ENCODE data around the gene COL18A1.

DNA sequence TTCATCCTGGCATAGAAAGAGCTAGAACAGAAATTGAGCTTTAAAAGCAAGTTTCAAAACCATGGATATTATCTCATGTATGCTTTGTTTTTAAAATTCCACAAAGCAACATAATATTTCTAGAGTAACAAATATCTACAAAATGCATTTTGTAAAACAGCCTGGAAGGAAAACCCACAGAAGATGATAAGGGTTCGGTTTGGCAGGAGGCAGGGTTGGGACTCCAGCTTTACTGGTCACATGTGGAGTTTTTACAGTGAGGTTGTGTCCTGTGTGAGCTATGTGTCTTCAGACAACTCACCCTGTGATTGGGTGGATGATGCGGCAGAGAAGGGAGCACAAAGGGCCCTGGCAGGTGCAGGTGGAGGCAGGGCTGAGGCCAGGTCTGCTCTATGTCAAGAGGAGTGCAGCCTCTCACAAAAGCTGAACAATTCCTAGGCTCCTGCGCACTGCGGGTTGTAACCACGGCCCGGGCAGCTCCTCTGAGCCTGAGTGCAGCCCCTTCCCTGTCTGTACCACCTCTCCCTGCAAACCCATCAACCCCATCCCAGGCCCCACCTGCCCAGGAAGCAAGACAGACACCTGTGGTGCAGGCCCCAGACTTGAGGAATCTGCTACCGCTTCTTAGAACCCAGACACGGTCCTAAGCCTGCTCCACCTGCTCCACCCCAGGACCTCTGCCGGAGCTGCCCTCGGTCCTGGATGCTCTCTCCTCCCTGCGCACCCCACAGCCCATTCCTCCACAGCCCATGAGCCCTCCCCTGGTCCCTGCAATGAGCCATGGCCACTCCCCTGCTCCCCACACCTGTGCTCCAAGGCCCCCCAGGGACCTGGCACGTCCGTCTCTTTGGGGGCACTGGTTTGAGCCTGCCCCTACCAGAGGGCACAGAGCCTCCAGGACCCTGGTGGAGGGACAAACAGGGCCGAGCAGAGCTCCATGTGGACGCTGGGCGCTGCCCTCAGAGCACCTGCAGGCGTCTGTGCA, 2.8 kb upstream of the COL18A1 start:
- no peak for TF ChIP-seq KLF10 (CRISPR knock-in tag; IDR thresholded peaks at IDR 0.05)
- no peak for TF ChIP-seq ZFP36 (IDR thresholded peaks at IDR 0.05; ENCODE audit: low read depth, low read length, partially characterized antibody)
- no peak for TF ChIP-seq ZBTB8A (IDR thresholded peaks at IDR 0.05; ENCODE audit: partially characterized antibody)
- TF ChIP-seq RAD21 (CRISPR knock-in tag; conservative IDR thresholded peaks at IDR 0.05 in 1 of 2, IDR thresholded peaks at IDR 0.05 in 1 of 2): no peak
- TF ChIP-seq GATA2 (CRISPR knock-in tag; IDR thresholded peaks at IDR 0.05): no peak
- TF ChIP-seq CTCF (IDR thresholded peaks at IDR 0.05 in 2 of 3, conservative IDR thresholded peaks at IDR 0.05 in 1 of 3; ENCODE audit: insufficient read depth in 2 of 3, low read depth in 1 of 3, low read length in 3 of 3): no peak
- TF ChIP-seq MAFK (IDR thresholded peaks at IDR 0.05; ENCODE audit: low read length): no peak
- TF ChIP-seq ZZZ3 (IDR thresholded peaks at IDR 0.05): no peak
- no peak for TF ChIP-seq ZNF830 (CRISPR knock-in tag; IDR thresholded peaks at IDR 0.05)
- no peak for TF ChIP-seq REST (IDR thresholded peaks at IDR 0.05; ENCODE audit: borderline replicate concordance)
- no peak for TF ChIP-seq REST (CRISPR knock-in tag; IDR thresholded peaks at IDR 0.05; ENCODE audit: low read depth)
